ENCODE results near the gene ZNF415. TPM values are rescaled to one million over a fixed set of nuclear protein-coding genes. Genes with fewer than 3 reads are reported as not detected.

ZNF415 gene
- total RNA-seq, 1 donor from 2014 or later = 10.3 TPM

Other genes with a start within 250 kb of the ZNF415 start
- gene ZNF320, start 235.3 kb downstream of the ZNF415 start, total RNA-seq = 27.7 TPM
- 5.5 TPM for gene ZNF888, start 209.5 kb downstream of the ZNF415 start, total RNA-seq
- 11.7 TPM for gene ZNF816, start 170.0 kb downstream of the ZNF415 start, total RNA-seq
- gene ERVV-1, start 119.0 kb downstream of the ZNF415 start, total RNA-seq = not detected
- not detected for gene ERVV-2, start 88.2 kb downstream of the ZNF415 start, total RNA-seq
- gene ZNF160, start 29.5 kb downstream of the ZNF415 start, total RNA-seq = 57.2 TPM
- gene ZNF347, start 26.1 kb upstream of the ZNF415 start, total RNA-seq = 8.9 TPM
- 3.9 TPM for gene ZNF665, start 60.4 kb upstream of the ZNF415 start, total RNA-seq
- 19.0 TPM for gene ZNF677, start 122.0 kb upstream of the ZNF415 start, total RNA-seq
- gene VN1R2, start 125.4 kb upstream of the ZNF415 start, total RNA-seq = not detected
- gene VN1R4, start 134.8 kb upstream of the ZNF415 start, total RNA-seq = not detected
- gene ZNF845, start 200.8 kb upstream of the ZNF415 start, total RNA-seq = 6.8 TPM
- 14.6 TPM for gene ZNF525, start 232.8 kb upstream of the ZNF415 start, total RNA-seq